GM19452 (cell line): Measurements from ENCODE around the gene TNN.

ENCODE experiments used
- ATAC-seq: cut with Tn5 transposase; IDR thresholded peaks from one replicate; pipeline ENCODE4 v1.9.1; 2021; ENCODE audit not compliant: unreplicated experiment

TNN gene

DNA sequence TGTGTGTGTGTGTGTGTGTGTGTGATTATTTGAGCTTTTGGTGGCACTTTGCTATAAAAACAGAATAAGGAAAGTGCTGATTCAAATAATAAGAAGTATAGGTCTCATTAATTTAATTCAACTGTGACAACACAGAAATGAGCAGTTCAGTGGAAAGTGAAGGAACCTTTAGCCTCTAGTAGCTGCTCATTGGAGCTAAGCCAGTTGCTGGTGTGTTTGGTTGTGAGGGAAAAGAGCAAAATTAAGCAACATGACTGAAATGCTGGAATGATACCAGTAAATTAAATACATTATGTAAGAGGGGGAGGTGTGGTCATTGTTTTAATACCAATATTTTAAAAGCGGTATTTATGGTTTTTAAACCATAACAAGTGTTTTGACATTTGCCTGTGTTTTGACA lies 69.7 kb downstream of the TNN start:
- no peak for ATAC-seq

DNA sequence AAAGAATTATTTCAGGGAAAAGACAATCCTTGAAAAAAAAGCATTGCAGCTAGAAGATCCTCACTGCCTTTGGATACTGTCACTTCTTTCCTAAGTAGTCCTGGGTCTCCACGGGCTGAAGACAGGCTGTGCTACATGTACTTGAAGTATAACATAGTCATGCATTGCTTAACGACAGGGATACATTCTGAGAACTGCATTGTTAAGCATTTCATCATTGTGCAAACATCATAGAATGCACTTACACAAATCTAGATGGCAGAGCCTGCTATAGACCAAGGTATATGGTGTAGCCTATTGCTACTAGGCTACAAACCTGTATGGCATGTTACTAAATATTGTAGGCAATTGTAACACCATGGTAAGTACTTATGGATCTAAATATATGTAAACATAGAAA lies 70.9 kb downstream of the TNN start:
- ATAC-seq, result no peak

DNA sequence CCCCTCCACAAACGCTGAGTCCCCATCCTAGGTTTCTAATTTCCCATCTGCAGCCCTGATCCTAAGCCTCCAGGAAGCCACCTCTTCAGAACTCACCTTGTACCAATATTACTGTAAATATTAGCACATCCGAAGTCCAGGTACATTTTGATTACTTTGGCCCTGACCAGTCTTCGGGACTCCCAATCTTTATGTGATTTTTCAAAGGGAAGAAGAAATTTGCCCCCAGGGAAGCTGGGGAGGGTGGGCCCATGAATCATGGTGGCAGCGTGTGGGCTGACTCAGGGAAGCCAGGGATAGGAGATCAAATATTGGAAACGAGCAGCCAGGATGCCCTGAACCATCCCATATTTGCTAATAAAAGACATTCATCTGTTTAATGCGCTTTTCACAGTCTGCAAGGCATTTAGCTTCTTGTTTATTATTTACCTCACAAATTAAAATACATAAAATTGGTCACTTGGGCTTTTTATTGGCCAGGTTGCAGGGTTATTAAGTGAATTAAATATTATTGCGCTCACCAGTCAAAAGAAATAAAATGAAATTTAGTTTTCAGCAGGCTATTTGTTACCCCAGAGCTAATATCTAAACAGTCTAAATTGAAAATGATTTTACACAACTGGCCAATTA lies 78.4 kb downstream of the TNN start:
- ATAC-seq, result no peak

DNA sequence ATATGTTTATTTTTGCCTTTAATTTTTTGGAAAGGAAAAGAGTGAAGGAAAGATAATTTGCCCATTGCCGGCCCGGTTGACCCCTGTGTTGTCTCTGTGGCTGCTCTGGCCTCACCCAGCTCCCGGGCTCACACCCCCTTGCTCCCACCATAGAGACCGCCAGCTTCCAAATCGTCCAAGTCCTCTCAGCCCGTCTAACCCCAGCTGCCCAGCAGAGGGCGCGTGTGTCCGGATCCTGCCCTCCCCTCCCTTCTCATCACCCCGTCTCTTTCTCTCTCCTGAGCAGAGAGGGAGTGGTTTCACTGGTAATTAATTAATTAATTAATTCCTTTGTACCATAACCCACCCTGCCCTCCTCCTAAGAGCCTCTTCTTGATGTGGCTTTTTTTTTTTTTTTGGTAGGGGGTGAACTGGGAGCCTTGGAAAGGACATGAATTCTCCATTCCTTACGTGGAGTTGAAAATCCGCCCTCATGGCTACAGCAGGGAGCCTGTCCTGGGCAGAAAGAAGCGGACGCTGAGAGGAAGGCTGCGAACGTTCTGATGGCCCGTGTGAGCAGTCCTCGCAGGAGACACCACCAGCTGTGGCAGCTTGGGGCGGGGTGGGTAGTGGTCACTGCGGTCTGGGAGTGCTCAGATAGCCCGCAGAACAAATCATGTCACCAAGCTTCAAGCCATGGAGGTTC lies 79.0 kb downstream of the TNN start:
- no peak for ATAC-seq

DNA sequence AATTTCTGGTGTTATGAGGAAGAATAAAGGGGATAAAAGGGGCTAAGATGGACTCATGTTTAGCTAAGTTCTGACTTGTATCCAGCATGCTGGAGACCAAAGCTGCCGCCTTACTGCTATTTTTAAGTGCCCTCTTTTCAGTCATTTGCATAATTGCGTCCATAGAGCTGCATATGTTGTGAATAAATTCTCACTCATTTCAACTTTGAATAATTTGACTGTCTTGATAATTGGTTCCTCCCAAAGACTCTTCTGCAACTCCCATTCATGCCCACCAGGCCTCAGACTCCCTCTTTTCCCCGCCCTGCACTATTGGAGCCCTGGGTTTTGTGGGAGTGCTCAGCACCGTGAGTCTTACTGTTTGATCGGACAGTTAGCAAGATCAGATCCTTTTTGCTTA lies 79.9 kb downstream of the TNN start:
- no peak for ATAC-seq

DNA sequence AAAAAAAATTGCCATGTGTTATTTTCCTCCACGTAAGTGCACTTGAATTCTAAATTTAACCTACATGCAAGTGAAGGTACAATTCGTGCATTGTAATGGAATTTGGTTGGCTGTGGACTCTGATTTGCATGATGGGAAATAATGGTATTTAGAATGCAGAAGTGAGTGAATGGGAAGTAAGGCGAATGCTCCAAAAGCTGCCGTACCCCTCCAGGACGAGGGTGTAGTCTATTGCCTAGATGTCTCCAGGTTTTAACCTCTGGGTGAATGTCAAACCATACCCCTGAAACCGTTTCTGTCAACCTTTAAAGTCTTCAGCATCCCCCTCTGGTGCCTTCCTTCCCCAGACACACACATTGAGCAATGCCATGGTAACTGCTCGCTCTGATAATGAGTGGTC lies 80.4 kb downstream of the TNN start:
- no peak for ATAC-seq

DNA sequence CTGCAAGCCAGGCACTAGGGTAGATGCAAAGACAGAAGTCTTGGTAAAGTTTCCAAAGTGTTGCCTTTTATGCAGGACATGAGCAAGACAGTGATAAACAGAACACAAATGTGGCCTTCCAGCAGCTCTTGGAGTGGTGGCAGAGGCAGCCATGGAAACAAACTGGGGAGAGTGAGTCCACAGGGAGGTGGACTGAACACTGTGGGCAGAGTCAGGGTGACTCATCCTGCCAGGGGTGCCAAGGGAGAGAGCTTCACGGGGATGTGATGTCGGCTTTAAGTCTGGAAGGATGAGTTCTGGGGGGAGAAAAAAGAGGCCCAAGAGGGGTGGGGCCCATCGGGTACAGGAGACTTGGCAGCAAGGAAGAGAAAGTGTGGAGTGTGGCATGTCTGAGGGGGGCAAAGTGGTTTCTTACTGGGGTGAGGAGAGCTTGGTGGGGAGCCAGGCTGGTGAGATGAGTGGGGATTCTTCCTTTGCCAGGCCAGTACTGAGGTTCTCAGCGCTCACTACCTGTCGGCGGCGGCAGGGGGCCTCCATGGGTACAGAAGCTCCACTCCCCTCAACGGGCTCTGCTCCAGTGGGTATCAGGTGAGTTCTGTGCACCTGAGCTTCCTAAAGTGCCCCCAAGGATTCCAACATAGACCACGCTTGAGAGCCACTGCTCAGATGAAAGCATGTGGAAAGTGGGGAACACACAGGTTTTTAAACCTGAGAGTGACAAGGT lies 83.1 kb downstream of the TNN start:
- no peak for ATAC-seq

DNA sequence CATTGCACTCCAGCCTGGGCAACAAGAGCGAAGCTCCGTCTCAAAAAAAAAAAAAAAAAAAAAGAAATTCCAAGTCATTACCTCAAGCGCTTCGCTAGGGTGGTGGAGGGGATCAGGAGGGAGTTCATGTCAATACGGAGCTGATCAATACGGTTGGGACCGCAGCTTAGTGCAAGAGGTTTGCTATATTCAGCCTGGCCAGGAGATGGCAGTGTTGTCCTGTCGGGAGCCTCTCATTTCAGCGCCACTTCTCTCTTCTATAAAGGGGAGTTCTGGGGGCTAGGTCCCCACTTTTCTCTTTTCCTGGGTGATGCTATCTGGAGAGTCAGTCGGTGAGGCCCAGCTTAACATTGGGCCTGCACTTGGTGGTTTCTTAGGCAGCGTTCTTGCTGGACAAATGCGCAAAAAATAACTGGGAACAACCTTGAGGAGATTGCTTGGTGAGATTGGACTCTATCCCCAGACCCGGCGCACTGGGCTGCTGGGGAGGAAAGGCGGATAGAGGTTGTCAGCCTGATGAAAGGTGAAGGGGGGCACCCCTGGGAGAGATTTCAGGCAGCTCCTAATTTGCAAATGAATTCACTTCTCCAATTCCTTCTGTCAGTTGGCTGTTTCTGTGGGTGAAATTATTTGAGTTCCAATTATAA lies 84.5 kb downstream of the TNN start:
- ATAC-seq, result peak; percentile 54

DNA sequence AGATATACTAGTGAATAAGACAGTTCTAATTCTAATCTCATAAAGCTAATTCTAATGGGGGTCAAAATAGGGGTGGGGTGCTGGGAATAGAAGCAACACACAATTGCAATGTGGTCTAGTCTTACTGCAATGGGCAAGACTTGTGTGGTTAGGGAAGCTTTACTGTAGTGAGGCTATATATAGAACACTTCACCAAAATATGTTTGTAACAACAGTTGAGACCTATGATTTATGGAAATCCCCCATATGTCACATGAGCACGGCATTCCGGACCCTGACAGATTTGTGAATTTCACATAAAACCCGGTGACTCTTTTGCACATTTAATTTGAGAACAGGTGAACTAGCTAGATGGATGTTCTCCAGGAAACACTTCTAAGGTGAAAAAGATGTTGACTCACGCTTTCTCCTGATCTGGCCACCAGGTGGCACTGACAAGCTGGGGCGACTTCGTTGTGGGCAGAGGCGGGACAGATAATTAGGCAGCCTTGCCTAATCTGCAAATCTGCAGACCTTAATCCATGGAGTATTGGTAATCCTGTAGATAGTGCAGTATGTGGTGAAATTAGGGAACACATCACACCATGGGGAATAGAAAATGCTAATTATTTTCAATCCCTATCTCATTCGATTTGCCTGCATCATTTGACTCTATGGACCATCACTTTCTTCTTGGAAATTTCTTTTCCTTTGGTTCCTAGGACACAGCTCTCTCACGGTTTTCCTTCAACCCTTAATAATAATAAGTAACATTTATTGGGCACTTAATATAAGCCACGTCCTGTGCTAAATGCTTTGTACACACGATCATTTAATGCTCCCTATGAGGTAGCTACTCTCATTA lies 87.2 kb downstream of the TNN start:
- peak; percentile 48 for ATAC-seq

DNA sequence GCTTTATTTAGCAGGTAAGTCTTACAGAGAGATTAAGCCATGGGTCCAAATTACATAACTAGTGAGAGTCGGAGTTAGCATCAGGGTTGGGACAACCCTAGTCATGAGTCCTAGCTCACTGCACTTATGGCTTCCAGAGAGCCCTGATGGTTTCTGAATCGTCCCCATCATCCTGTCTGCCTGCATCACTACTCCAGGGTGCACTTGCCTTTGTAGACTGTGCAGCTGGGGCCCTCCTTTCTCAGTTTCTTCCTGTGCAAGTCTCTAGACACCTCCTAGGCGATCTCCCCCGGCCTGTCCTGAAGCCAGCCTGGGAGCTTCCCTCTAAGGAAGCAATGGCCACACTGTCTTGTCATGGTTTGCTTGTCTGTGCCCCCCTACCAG lies 87.8 kb downstream of the TNN start:
- no peak for ATAC-seq

DNA sequence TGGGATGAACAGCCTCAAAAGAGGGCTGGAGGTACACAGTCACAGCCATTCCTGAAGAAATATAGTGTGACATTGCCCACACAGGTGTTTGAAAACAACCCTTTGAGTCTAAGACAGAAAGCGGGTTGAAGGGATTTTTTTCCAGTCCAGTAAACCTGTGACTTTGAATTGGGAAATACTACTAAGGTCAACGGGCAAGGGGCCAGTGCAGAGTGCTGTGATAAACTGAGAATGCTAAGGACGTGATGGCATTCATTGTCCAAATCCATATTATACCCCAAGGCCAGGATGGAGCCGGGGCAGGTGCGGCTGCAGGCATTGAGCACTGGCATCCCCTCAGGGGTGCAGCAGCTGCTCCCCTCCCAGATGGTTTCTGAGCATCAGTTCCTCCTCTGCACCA lies 88.3 kb downstream of the TNN start:
- no peak for ATAC-seq

DNA sequence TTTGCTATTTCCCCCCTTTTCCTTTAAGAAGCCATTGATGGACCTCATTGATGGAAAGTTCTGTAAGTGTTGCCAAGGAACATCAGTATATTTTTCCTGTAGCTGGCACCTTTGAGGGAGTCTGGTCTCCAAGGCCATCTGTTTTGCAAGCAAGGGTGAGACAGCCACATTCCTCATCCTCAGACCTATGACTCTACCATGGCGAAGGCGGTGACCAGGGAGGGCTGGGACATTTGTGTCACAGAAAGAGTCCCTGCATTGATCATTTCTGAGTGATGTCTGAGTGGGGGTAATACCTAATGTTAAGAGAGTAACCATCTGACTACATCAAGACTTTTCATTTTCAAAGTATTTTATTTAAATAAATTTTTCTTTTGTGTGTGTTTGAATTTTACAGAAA lies 89.6 kb downstream of the TNN start:
- no peak for ATAC-seq

DNA sequence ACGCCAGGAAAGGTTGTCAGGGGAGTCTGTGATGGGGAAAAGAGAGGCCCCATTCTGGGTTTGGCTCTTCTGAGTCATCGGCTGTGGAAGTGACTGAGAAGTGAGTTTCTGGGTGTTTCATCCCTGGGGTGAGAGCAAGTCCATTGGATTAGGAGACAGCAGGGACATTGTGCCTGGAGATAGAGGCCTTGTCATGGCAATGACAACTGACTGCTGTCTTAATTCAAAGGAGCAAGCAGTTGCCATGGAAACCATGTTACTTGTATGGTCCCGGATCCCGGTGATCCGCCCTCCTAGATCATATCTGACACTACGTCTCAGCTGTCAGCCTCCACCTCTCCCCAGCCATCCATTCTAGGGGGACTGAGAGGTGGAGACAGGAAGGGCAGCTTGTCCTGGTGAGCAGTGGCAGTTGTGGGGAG lies 90.5 kb downstream of the TNN start:
- ATAC-seq, result no peak

DNA sequence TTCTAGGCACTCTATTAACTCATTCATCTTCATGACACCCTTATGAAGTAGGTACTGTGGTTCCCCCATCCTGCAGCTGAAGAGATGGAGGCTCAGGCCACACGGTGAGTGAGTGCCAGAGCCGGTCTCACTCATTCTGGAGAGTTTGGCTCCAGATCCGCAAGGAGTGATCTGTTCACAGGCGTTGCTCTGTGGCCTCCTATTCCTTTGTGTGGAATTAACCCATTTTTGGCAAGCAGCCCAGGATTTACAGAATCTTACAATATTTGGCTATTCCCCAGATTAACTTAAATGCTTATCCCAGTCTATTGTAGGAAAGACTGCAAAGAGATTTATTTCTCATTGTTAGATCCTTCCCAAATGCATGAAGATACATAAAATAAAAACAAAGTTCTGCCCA lies 95.3 kb downstream of the TNN start:
- no peak for ATAC-seq

DNA sequence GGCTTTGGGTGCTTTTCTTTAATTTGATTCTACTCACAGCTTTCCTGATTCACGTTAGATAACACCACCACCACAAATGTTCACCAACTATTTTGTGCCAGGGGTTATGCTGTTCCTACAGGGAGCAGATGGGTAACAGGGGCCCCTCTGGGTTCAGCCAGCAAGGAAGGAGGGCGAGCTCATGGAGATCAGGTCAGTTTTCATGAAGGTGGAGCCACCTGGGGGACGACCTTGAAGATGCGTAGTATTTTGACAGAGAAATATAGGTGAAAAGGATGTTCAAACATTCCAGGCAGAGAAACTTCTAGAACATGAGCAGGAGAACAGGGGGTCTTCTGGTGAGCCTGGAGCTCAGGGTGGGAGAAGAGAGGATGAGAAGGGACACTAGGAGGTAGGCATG lies 96.1 kb downstream of the TNN start:
- ATAC-seq, result no peak

DNA sequence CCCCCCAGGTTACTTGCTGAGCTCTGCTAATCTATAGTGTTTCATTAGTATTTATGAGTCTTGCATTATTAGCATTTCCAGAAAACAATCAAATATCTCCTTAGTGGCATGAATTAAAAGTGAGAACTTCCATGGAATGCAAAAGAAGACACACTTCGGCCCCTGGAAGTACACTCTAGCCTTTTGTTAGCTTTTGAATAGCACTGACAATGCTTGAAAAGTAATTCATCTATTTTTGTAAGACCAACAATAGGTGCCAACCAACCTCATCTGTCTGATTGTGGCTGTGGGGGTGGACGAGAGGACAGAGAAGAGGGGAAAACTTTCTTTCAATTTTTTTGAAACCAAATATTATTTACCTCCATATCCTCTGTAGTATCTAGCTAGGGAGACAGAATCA lies 97.1 kb downstream of the TNN start:
- ATAC-seq, result no peak

DNA sequence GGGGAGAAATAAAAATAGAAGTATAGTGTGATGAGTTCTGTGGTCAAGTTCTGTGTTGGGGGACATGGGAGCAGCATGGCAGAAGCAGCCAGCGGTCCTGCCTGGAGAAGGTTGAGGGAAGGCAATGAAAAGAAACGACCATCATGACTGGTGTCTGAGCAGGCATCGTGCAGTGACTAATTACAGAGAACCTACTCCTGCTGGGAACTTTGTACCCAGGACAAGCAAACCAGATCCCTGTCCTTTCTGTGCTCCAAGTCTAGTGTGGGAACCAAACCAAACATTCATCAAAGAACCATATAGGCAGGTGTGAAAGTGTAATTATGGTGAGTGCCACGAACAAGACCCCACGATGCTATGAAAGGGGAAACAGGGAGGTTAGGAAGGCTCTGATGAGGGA lies 99.1 kb downstream of the TNN start:
- ATAC-seq, result no peak

DNA sequence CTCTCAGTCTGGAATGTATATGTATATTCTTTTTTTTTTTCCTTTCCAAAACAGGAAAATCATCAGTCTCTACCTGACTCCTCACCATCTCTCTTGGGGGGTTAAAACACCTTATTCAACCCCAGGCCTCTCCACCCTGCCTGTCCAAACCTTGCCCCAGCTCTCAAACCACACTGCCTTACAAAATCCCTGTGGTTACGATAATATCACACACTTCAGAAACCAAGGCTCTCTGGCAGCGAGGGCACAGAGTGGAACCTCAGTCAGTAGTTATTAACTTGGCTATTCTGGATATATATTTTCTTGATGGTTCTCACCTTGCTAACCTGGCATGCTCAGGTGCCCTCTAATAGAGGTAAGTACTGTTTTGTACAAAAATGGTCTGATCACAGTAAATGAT lies 100.2 kb downstream of the TNN start:
- ATAC-seq, result no peak

DNA sequence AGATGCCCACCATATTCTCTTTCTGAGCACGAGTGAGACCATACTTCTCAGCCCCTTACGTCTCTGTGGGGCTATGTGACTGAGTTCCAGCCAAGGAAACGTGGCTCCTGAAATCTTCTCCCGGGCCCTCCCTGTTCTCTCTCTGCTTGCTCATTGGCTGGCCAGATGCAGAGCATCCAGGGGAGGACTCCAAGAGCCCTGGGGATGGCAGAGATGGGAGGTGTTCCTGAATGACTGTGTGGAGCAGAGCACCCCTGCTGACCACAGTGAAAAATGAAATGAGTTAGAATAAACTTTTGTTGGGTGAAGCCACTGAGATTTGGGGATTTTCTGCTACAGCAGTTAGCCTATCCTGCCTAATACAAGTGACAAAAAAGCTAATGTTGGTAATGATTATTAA lies 101.1 kb downstream of the TNN start:
- ATAC-seq, result no peak

DNA sequence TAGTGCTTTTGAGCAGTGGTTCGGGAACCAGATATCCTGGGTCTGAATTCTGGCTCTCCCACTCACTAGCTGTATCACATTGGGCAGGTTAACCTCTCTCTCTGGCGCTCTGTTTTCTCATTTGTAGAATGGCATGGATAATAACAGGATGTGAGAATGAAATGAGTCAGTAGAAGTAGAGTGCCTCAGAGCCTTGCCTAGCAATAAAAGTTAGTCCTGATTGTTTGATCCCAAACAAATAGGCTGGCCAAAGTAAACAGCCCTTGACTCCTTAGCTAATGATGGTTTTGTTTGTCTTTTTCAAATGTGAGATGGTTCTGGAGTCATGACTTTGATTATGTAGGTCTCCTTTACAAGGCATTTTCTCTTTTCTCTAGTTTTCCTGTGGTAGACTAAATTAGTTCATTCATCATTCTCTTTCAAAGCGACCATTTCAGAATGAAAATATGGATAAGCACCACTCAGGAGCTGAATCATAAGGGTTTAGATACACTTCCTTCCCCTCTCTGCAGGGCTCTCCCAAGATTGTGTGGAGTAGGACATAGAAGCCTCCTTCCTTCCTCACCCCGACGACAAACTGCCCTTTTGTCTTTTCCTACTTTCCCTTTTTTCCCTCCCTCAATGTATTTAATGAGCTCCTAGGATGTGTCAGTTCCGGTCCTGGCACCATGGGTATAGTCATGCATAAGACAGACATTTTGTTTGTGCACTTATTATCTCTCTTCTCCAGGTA lies 101.8 kb downstream of the TNN start:
- ATAC-seq, result no peak
